ENCODE data around the gene KCMF1. TPM values are rescaled to one million over a fixed set of nuclear protein-coding genes. Genes with fewer than 3 reads are reported as not detected.

The KCMF1 gene
- total and polyA plus RNA-seq, 4 donors, result 15.8 to 71.0 (median 47.4) TPM

- no peak for TF ChIP-seq CTCF (IDR thresholded peaks at IDR 0.05; ENCODE audit: control extremely low read depth, extremely low read depth)
- ATAC-seq (ENCODE audit: insufficient read depth, low FRiP score) (no peak), DNase-seq (no peak)
- Histone ChIP-seq H3K27ac (ENCODE audit: low read depth in 1 of 2, low read length in 1 of 2) (peak overlapping the region; percentile 1 to 26), H3K9ac (ENCODE audit: insufficient read depth in 1 of 2, low read length in 2 of 2) (no peak overlapping the region), H3K27me3 (ENCODE audit: control insufficient read depth in 3 of 3, insufficient read depth in 3 of 3, low read length in 2 of 3) (no peaks in the 10 kb centered on the region), H3K4me3 (no peak overlapping the region), H3K36me3 (ENCODE audit: control insufficient read depth in 4 of 4, insufficient read depth in 4 of 4, low read length in 4 of 4) (no peaks in the 10 kb centered on the region), H3K9me3 (ENCODE audit: control insufficient read depth in 4 of 4, insufficient read depth in 3 of 4, low read length in 3 of 4) (no peaks in the 10 kb centered on the region), H3K4me1 (ENCODE audit: control insufficient read depth in 5 of 5, insufficient read depth in 5 of 5, low read length in 5 of 5) (peaks cover 0 to 8% (median 3%) of the 10 kb centered on the region in 5 donors)
- WGBS, 2 donors, result 94 to 100% methylated on average over 2 of the region's 2 CpGs
Measured at GRCh38 chr2:84925336-84925723, 45.6 kb upstream of the KCMF1 start.

GRCh38 chr2:84925724-84926376, 45.1 kb upstream of the KCMF1 start:
- DNase-seq (peak; percentile 90 to 95 (median 92)), ATAC-seq (ENCODE audit: insufficient read depth, low FRiP score) (peak; percentile 91)
- WGBS, 2 donors, result 3 to 6% methylated on average over 34 of the region's 34 CpGs
- peak; percentile 98 for TF ChIP-seq CTCF (IDR thresholded peaks at IDR 0.05; ENCODE audit: control extremely low read depth, extremely low read depth)
- Histone ChIP-seq H3K9me3 (ENCODE audit: control insufficient read depth in 4 of 4, insufficient read depth in 3 of 4, low read length in 3 of 4) (no peaks in the 10 kb centered on the region), H3K36me3 (ENCODE audit: control insufficient read depth in 4 of 4, insufficient read depth in 4 of 4, low read length in 4 of 4) (no peaks in the 10 kb centered on the region), H3K9ac (ENCODE audit: insufficient read depth in 1 of 2, low read length in 2 of 2) (no peak overlapping the region), H3K4me3 (no peak overlapping the region), H3K27me3 (ENCODE audit: control insufficient read depth in 3 of 3, insufficient read depth in 3 of 3, low read length in 2 of 3) (no peaks in the 10 kb centered on the region), H3K4me1 (ENCODE audit: control insufficient read depth in 5 of 5, insufficient read depth in 5 of 5, low read length in 5 of 5) (peaks cover 0 to 8% (median 3%) of the 10 kb centered on the region in 5 donors), H3K27ac (ENCODE audit: low read depth in 1 of 2, low read length in 1 of 2) (peak overlapping the region in 1 of 2 donors; percentile 1)

GRCh38 chr2:84927275-84927627, 43.7 kb upstream of the KCMF1 start:
- no peak overlapping the region for H3K4me3 ChIP-seq
- no peaks in the 10 kb centered on the region for H3K36me3 ChIP-seq (ENCODE audit: control insufficient read depth in 4 of 4, insufficient read depth in 4 of 4, low read length in 4 of 4)
- H3K9ac ChIP-seq (ENCODE audit: insufficient read depth in 1 of 2, low read length in 2 of 2), result no peak overlapping the region
- H3K27ac ChIP-seq (ENCODE audit: low read depth in 1 of 2, low read length in 1 of 2), result no peak overlapping the region
- peaks cover 0 to 8% (median 3%) of the 10 kb centered on the region in 5 donors for H3K4me1 ChIP-seq (ENCODE audit: control insufficient read depth in 5 of 5, insufficient read depth in 5 of 5, low read length in 5 of 5)
- no peaks in the 10 kb centered on the region for H3K27me3 ChIP-seq (ENCODE audit: control insufficient read depth in 3 of 3, insufficient read depth in 3 of 3, low read length in 2 of 3)
- TF ChIP-seq CTCF (IDR thresholded peaks at IDR 0.05; ENCODE audit: control extremely low read depth, extremely low read depth), result no peak
- WGBS, 2 donors, result 38 to 52% methylated on average over 3 of the region's 3 CpGs
- no peak for ATAC-seq (ENCODE audit: insufficient read depth, low FRiP score)
- no peak for DNase-seq
- no peaks in the 10 kb centered on the region for H3K9me3 ChIP-seq (ENCODE audit: control insufficient read depth in 4 of 4, insufficient read depth in 3 of 4, low read length in 3 of 4)

GRCh38 chr2:84931384-84931821, 39.6 kb upstream of the KCMF1 start:
- ATAC-seq (ENCODE audit: insufficient read depth, low FRiP score), result no peak

More at GRCh38 chr2:84931384-84931821, 39.6 kb upstream of the KCMF1 start:
- no peaks in the 10 kb centered on the region for H3K9me3 ChIP-seq (ENCODE audit: control insufficient read depth in 4 of 4, insufficient read depth in 3 of 4, low read length in 3 of 4)
- H3K4me1 ChIP-seq (ENCODE audit: control insufficient read depth in 5 of 5, insufficient read depth in 5 of 5, low read length in 5 of 5), result no peaks in the 10 kb centered on the region
- 74 to 88% methylated on average over 1 of the region's 1 CpG for WGBS, 2 donors
- H3K4me3 ChIP-seq, result no peak overlapping the region
- no peak overlapping the region for H3K9ac ChIP-seq (ENCODE audit: insufficient read depth in 1 of 2, low read length in 2 of 2)
- H3K27ac ChIP-seq (ENCODE audit: low read depth in 1 of 2, low read length in 1 of 2), result no peak overlapping the region
- H3K36me3 ChIP-seq (ENCODE audit: control insufficient read depth in 4 of 4, insufficient read depth in 4 of 4, low read length in 4 of 4), result no peaks in the 10 kb centered on the region
- no peak for DNase-seq
- no peak for TF ChIP-seq CTCF (IDR thresholded peaks at IDR 0.05; ENCODE audit: control extremely low read depth, extremely low read depth)
- no peaks in the 10 kb centered on the region for H3K27me3 ChIP-seq (ENCODE audit: control insufficient read depth in 3 of 3, insufficient read depth in 3 of 3, low read length in 2 of 3)
